Measurements from ENCODE around the gene KDM4B. TPM values are rescaled to one million over a fixed set of nuclear protein-coding genes. Genes with fewer than 3 reads are reported as not detected.

Gene KDM4B
- total RNA-seq, 1 donor, result 22.1 TPM

DNA sequence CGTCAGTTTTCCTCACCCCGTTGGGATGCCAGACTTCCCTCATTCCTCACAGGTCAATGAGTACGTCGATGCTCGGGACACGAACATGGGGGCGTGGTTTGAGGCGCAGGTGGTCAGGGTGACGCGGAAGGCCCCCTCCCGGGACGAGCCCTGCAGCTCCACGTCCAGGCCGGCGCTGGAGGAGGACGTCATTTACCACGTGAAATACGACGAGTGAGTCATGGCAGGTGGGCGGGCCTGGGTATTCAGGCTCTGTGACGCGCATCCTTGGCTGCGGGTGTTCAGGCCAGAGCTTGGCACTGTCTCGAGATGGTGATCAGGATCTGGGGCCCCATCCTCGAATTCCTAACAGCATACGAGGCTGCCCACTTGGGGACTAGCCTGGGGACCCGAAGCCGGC lies 38.2 kb upstream of the KDM4B start:
- H3K36me3 ChIP-seq (ENCODE audit: insufficient read depth, low read length), result peaks cover 37% of the 10 kb centered on the region

DNA sequence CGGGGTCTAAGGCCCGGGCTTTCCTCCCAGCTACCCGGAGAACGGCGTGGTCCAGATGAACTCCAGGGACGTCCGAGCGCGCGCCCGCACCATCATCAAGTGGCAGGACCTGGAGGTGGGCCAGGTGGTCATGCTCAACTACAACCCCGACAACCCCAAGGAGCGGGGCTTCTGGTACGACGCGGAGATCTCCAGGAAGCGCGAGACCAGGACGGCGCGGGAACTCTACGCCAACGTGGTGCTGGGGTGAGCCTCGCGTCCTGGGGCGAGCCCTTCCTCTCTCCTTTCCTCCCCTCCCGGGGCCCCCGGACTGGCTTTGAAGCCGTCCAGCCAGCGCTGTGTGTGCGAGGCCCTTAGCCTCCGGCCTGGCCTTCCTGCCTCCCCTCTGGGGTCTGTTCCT lies 36.2 kb upstream of the KDM4B start:
- H3K79me2 ChIP-seq (ENCODE audit: insufficient read depth, low read length), result peaks cover 55% of the 10 kb centered on the region
- peaks cover 5% of the 10 kb centered on the region for H4K20me1 ChIP-seq (ENCODE audit: insufficient read depth, low read length)
- TF ChIP-seq, protein P1, sequence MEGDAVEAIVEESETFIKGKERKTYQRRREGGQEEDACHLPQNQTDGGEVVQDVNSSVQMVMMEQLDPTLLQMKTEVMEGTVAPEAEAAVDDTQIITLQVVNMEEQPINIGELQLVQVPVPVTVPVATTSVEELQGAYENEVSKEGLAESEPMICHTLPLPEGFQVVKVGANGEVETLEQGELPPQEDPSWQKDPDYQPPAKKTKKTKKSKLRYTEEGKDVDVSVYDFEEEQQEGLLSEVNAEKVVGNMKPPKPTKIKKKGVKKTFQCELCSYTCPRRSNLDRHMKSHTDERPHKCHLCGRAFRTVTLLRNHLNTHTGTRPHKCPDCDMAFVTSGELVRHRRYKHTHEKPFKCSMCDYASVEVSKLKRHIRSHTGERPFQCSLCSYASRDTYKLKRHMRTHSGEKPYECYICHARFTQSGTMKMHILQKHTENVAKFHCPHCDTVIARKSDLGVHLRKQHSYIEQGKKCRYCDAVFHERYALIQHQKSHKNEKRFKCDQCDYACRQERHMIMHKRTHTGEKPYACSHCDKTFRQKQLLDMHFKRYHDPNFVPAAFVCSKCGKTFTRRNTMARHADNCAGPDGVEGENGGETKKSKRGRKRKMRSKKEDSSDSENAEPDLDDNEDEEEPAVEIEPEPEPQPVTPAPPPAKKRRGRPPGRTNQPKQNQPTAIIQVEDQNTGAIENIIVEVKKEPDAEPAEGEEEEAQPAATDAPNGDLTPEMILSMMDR (IDR thresholded peaks at IDR 0.05; ENCODE audit: extremely low read depth, low read depth, low read length), result no peak
- no peaks in the 10 kb centered on the region for H3K27me3 ChIP-seq (ENCODE audit: insufficient read depth, low read length)
- no peak overlapping the region for H3K4me2 ChIP-seq (ENCODE audit: insufficient read depth, low read length)
- no peak overlapping the region for H2AFZ ChIP-seq (ENCODE audit: low read length)
- H3K27ac ChIP-seq (ENCODE audit: low read depth, low read length), result no peak overlapping the region
- H3K36me3 ChIP-seq (ENCODE audit: insufficient read depth, low read length), result peaks cover 43% of the 10 kb centered on the region
- no peaks in the 10 kb centered on the region for H3K9me3 ChIP-seq (ENCODE audit: low read depth, low read length)
- peak; percentile 58 for DNase-seq (ENCODE audit: insufficient read length, low spot score, missing footprints)
- H3K4me1 ChIP-seq (ENCODE audit: insufficient read depth, low read length), result peaks cover 10% of the 10 kb centered on the region
- no peak overlapping the region for H3K4me3 ChIP-seq (ENCODE audit: insufficient read depth, low read length)

More for the DNA sequence above, 38.2 kb upstream of the KDM4B start:
- no peaks in the 10 kb centered on the region for H3K27me3 ChIP-seq (ENCODE audit: insufficient read depth, low read length)
- H3K4me2 ChIP-seq (ENCODE audit: insufficient read depth, low read length), result no peak overlapping the region
- TF ChIP-seq, protein P1 (IDR thresholded peaks at IDR 0.05; ENCODE audit: extremely low read depth, low read depth, low read length), result no peak
- no peak overlapping the region for H3K27ac ChIP-seq (ENCODE audit: low read depth, low read length)
- DNase-seq (ENCODE audit: insufficient read length, low spot score, missing footprints), result peak; percentile 52
- no peaks in the 10 kb centered on the region for H3K9me3 ChIP-seq (ENCODE audit: low read depth, low read length)
- no peak overlapping the region for H3K4me3 ChIP-seq (ENCODE audit: insufficient read depth, low read length)
- H4K20me1 ChIP-seq (ENCODE audit: insufficient read depth, low read length), result no peaks in the 10 kb centered on the region
- H3K79me2 ChIP-seq (ENCODE audit: insufficient read depth, low read length), result peaks cover 63% of the 10 kb centered on the region
- peaks cover 18% of the 10 kb centered on the region for H3K4me1 ChIP-seq (ENCODE audit: insufficient read depth, low read length)
- no peak overlapping the region for H2AFZ ChIP-seq (ENCODE audit: low read length)

GRCh38 chr19:4933528-4933927 lies 35.4 kb upstream of the KDM4B start:
- Histone ChIP-seq H3K4me2 (ENCODE audit: insufficient read depth, low read length) (no peak overlapping the region), H3K27me3 (ENCODE audit: insufficient read depth, low read length) (no peaks in the 10 kb centered on the region), H3K27ac (ENCODE audit: low read depth, low read length) (no peak overlapping the region), H3K36me3 (ENCODE audit: insufficient read depth, low read length) (peaks cover 43% of the 10 kb centered on the region), H3K4me3 (ENCODE audit: insufficient read depth, low read length) (no peak overlapping the region), H3K9me3 (ENCODE audit: low read depth, low read length) (no peaks in the 10 kb centered on the region), H3K4me1 (ENCODE audit: insufficient read depth, low read length) (peaks cover 8% of the 10 kb centered on the region), H3K79me2 (ENCODE audit: insufficient read depth, low read length) (peaks cover 53% of the 10 kb centered on the region), H2AFZ (ENCODE audit: low read length) (no peak overlapping the region), H4K20me1 (ENCODE audit: insufficient read depth, low read length) (peaks cover 5% of the 10 kb centered on the region)
- TF ChIP-seq, protein P1 (IDR thresholded peaks at IDR 0.05; ENCODE audit: extremely low read depth, low read depth, low read length), result no peak
- DNase-seq (ENCODE audit: insufficient read length, low spot score, missing footprints), result peak; percentile 84

DNA sequence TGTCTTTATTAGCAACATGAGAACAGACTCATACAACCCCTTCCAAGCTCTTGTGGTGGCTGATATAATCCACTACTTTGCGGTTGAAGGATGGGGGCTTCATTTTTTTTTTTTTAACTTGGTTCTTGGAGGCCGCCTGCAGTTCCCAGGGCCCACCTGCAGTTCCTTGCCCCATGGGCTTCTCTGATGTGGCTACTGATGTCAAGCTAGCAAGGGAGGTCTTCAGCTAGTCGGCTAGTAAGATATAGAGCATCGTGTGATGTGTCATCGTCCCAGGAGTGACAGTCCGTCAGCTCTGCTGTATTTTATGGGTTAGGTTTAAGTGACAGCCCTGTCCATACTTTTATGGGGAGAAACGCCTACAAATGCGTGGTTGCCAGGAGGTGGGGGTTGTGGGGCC lies 33.5 kb upstream of the KDM4B start:
- Histone ChIP-seq H3K27me3 (ENCODE audit: insufficient read depth, low read length) (no peaks in the 10 kb centered on the region), H4K20me1 (ENCODE audit: insufficient read depth, low read length) (peaks cover 5% of the 10 kb centered on the region), H3K79me2 (ENCODE audit: insufficient read depth, low read length) (peaks cover 46% of the 10 kb centered on the region), H3K4me2 (ENCODE audit: insufficient read depth, low read length) (no peak overlapping the region), H3K4me1 (ENCODE audit: insufficient read depth, low read length) (no peaks in the 10 kb centered on the region), H2AFZ (ENCODE audit: low read length) (no peak overlapping the region), H3K9me3 (ENCODE audit: low read depth, low read length) (no peaks in the 10 kb centered on the region), H3K27ac (ENCODE audit: low read depth, low read length) (no peak overlapping the region), H3K4me3 (ENCODE audit: insufficient read depth, low read length) (no peak overlapping the region), H3K36me3 (ENCODE audit: insufficient read depth, low read length) (peaks cover 40% of the 10 kb centered on the region)
- peak; percentile 10 for DNase-seq (ENCODE audit: insufficient read length, low spot score, missing footprints)
- TF ChIP-seq, protein P1 (IDR thresholded peaks at IDR 0.05; ENCODE audit: extremely low read depth, low read depth, low read length), result no peak
